PC-9 (cell line): ENCODE data around the gene ZNF319. TPM values are rescaled to one million over a fixed set of nuclear protein-coding genes. Genes with fewer than 3 reads are reported as not detected.

Experiments used
- BruUV-seq: library from RNA; stranded (reverse); fragments of 400-500 nt; replicated peaks from 2 replicates; lab custom pipeline; 2021; lab: Mats Ljungman, UMichigan
- CTCF ChIA-PET: fragments of 300-600 bp; sonication (Branson Sonifier 250); formaldehyde crosslinking; loops from one replicate; lab custom pipeline; 2022; ENCODE audit warnings: antibody characterized with exemption; lab: Charles Lee
- POLR2A ChIA-PET: fragments of 300-600 bp; sonication (Branson Sonifier 250); formaldehyde crosslinking; loops from one replicate; lab custom pipeline; 2022; ENCODE audit warnings: antibody characterized with exemption; ENCODE audit not compliant: unreplicated experiment; lab: Charles Lee
- DNase-seq, 2 experiments: peaks; one replicate each; pipeline versions ENCODE4 v3.0.0 to v3.0.0-alpha.2; 2015 to 2022; ENCODE audit warnings: mixed read lengths in 1 of 2
- H2AFZ ChIP-seq: fragments of 200-600 bp; sonication (generic); 2 replicates; pipeline ENCODE4 v1.8.1; 2017; ENCODE audit warnings: antibody characterized with exemption
- H3F3A ChIP-seq: fragments of 200-600 bp; sonication (generic); 2 replicates; pipeline ENCODE4 v1.8.1; 2017; ENCODE audit warnings: antibody characterized with exemption, mild to moderate bottlenecking, low read depth; ENCODE audit not compliant: insufficient read depth
- H3K27ac ChIP-seq: fragments of 200-600 bp; sonication (generic); 2 replicates; pipeline ENCODE4 v1.6.1; 2016; ENCODE audit warnings: mixed run types
- H3K27me3 ChIP-seq: fragments of 200-600 bp; sonication (generic); 2 replicates; pipeline ENCODE4 v1.6.1; 2016; ENCODE audit warnings: low read depth, mixed run types; ENCODE audit not compliant: insufficient read depth
- H3K36me3 ChIP-seq: fragments of 200-600 bp; sonication (generic); 2 replicates; pipeline ENCODE4 v1.6.1; 2016; ENCODE audit warnings: low read depth, mixed run types
- H3K4me1 ChIP-seq: fragments of 200-600 bp; sonication (generic); replicated peaks from 2 replicates; pipeline ENCODE4 v1.6.1; 2016; ENCODE audit warnings: mixed run types; ENCODE audit not compliant: insufficient read depth
- H3K4me2 ChIP-seq: fragments of 200-600 bp; sonication (generic); 2 replicates; pipeline ENCODE4 v1.6.1; 2017; ENCODE audit warnings: mixed run types
- H3K4me3 ChIP-seq: fragments of 200-600 bp; sonication (generic); 2 replicates; pipeline ENCODE4 v1.6.1; 2016; ENCODE audit warnings: mixed run types
- H3K79me2 ChIP-seq: fragments of 200-600 bp; sonication (generic); 2 replicates; pipeline ENCODE4 v1.6.1; 2017; ENCODE audit warnings: low read depth, mixed run types
- H3K9me2 ChIP-seq: fragments of 200-600 bp; sonication (generic); 2 replicates; pipeline ENCODE4 v1.8.1; 2017; ENCODE audit warnings: mild to moderate bottlenecking; ENCODE audit not compliant: insufficient read depth
- H3K9me3 ChIP-seq: fragments of 200-600 bp; sonication (generic); 2 replicates; pipeline ENCODE4 v1.8.1; 2016; ENCODE audit warnings: low read depth; ENCODE audit not compliant: insufficient read depth
- H4K20me1 ChIP-seq: fragments of 200-600 bp; sonication (generic); 2 replicates; pipeline ENCODE4 v1.8.1; 2017; ENCODE audit not compliant: insufficient read depth
- EZH2 ChIP-seq: fragments of 200-600 bp; sonication (generic); IDR thresholded peaks from 2 replicates; pipeline ENCODE4 v1.8.0; 2017; ENCODE audit warnings: antibody characterized with exemption, low read depth
- intact Hi-C: fragments of 100-400 bp; cut with micrococcal nuclease; formaldehyde crosslinking; loops from one replicate; pipeline ENCODE4 v1.10.0; 2022; ENCODE audit not compliant: unreplicated experiment
- total RNA-seq: library from RNA; stranded (reverse); gene quantifications from 2 replicates; pipeline ENCODE4 v1.2.3, GENCODE V29; 2021
- TF ChIP-seq, protein P1 (sequence below): fragments of 200-600 bp; sonication (generic); conservative IDR thresholded peaks from 2 replicates; pipeline ENCODE4 v1.6.1; 2017; ENCODE audit warnings: mixed run types, antibody characterized with exemption, mild to moderate bottlenecking, moderate library complexity

Gene ZNF319
- total RNA-seq, 1 experiment from 2014 or later, result 11.0 TPM

DNA sequence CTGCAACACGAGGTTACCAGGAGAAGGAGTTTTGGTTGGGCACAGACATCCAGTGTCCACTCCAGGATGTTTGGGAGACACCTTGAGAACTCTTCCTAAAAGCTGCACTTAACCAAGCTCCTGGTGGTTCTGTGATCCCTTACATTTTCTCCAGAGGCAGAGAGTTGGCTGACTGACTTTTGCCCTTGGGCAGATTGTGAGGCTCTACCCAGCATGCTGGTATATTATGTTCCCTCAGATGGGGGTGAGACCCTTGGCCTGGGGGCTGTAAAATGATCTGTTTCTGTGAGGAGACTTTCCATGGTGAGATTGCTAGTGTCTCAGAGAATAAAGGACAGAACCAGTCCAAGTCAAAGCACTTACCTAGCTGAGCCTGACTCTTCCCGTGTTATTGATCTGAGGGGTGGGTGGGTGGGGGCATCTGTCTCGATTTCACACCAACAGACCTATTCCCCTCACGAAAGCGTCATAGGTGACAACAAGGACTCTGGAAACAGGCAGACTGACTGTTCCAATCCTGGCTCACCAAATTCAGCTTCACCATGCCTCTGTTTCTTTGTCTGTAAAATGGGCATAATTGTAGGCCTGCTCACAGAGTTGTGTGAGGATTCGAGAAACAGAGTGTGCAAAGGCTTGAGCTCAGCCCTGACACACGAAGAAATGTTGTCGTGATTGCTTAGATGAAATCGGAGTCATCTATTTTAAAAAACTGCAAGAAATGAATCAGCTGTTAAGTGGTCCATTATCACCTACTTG is 12.9 kb upstream of the ZNF319 start:
- H3K79me2 ChIP-seq, result no peaks in the 10 kb centered on the region
- ChIA-PET POLR2A (no interaction called here), CTCF (no interaction called here)
- TF ChIP-seq, protein P1, sequence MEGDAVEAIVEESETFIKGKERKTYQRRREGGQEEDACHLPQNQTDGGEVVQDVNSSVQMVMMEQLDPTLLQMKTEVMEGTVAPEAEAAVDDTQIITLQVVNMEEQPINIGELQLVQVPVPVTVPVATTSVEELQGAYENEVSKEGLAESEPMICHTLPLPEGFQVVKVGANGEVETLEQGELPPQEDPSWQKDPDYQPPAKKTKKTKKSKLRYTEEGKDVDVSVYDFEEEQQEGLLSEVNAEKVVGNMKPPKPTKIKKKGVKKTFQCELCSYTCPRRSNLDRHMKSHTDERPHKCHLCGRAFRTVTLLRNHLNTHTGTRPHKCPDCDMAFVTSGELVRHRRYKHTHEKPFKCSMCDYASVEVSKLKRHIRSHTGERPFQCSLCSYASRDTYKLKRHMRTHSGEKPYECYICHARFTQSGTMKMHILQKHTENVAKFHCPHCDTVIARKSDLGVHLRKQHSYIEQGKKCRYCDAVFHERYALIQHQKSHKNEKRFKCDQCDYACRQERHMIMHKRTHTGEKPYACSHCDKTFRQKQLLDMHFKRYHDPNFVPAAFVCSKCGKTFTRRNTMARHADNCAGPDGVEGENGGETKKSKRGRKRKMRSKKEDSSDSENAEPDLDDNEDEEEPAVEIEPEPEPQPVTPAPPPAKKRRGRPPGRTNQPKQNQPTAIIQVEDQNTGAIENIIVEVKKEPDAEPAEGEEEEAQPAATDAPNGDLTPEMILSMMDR, result no peak
- TF ChIP-seq EZH2, result no peak
- H4K20me1 ChIP-seq, result no peaks in the 10 kb centered on the region; the same call in 1 of the 2 replicates
- H3K27me3 ChIP-seq, result no peaks in the 10 kb centered on the region
- intact Hi-C loops, result no loop called here
- no peaks in the 10 kb centered on the region; the same call in 1 of the 2 replicates for H3F3A ChIP-seq
- H3K9me3 ChIP-seq, result no peaks in the 10 kb centered on the region
- no peaks in the 10 kb centered on the region for H3K9me2 ChIP-seq
- H3K4me1 ChIP-seq, result no peaks in the 10 kb centered on the region
- BruUV-seq, result no TSS peak
- no peak overlapping the region for H2AFZ ChIP-seq
- no peaks in the 10 kb centered on the region for H3K36me3 ChIP-seq
- no peak for DNase-seq
- no peak overlapping the region for H3K27ac ChIP-seq
- H3K4me3 ChIP-seq, result no peak overlapping the region
- no peak overlapping the region for H3K4me2 ChIP-seq

DNA sequence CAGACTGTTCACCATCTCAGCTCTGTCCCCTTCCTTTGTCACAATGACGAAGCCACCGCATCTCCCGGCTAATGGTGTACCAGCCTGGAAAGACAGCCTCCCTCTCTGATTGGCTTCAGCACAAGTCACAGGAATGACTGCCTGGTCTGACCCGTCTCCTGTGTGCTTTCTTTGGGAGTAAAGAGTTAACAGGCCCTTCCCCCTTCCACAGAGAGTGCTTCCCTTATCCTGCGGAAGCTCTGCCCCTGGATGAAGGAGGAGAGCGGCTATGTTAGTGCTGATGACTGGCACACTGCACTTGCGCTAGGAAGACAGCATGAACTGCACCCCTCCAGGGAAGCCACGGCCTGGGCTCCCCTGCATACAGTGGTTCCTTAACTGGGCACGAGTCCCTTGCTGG is 12.0 kb upstream of the ZNF319 start:
- CTCF ChIA-PET, result no interaction called here

DNA sequence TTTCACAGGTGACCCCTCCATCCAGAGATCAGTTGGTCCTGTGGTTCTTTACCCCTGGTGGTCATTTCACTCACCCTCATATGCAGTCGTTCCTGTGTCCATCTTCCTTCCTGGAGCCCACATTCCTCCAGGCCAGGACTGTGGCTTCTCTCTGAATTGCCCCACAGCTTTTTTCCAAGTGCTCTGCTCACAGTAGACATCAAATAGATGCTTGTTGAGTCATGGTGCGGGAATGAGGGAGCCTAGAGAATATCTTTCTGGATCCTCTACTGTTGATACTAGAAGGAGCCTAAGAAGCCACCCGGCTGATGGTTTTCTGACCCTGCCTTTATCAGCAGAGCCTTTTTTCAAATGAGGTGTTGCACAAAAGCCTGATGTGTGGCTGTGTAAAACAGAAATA is 11.2 kb upstream of the ZNF319 start:
- no peaks in the 10 kb centered on the region for H3K27me3 ChIP-seq
- no peaks in the 10 kb centered on the region for H3K4me1 ChIP-seq
- H3K4me2 ChIP-seq, result no peak overlapping the region
- TF ChIP-seq, protein P1, result no peak
- TF ChIP-seq EZH2, result no peak
- H4K20me1 ChIP-seq, result no peaks in the 10 kb centered on the region; the same call in 1 of the 2 replicates
- no peaks in the 10 kb centered on the region for H3K79me2 ChIP-seq
- no peaks in the 10 kb centered on the region for H3K9me2 ChIP-seq
- H3K9me3 ChIP-seq, result no peaks in the 10 kb centered on the region
- no peak overlapping the region for H2AFZ ChIP-seq
- H3F3A ChIP-seq, result no peaks in the 10 kb centered on the region; the same call in 1 of the 2 replicates
- BruUV-seq, result no TSS peak
- POLR2A ChIA-PET, result no interaction called here
- no peaks in the 10 kb centered on the region for H3K36me3 ChIP-seq
- no peak overlapping the region for H3K4me3 ChIP-seq
- H3K27ac ChIP-seq, result no peak overlapping the region
- DNase-seq, result no peak
- intact Hi-C loops, result no loop called here
- CTCF ChIA-PET, result interaction anchor here (0.5 kb wide), 1 partner anchor 12 kb away, joined by 5 read pairs; no protein-coding TSS in a partner anchor

More for the DNA sequence above, 12.0 kb upstream of the ZNF319 start:
- TF ChIP-seq EZH2, result no peak
- TF ChIP-seq, protein P1, result no peak
- no peaks in the 10 kb centered on the region for H3K9me3 ChIP-seq
- no peak overlapping the region for H3K27ac ChIP-seq
- BruUV-seq, result no TSS peak
- intact Hi-C loops, result no loop called here
- POLR2A ChIA-PET, result no interaction called here
- no peaks in the 10 kb centered on the region for H3K27me3 ChIP-seq
- no peak overlapping the region for H3K4me2 ChIP-seq
- H4K20me1 ChIP-seq, result no peaks in the 10 kb centered on the region; the same call in 1 of the 2 replicates
- no peak overlapping the region for H2AFZ ChIP-seq
- no peak overlapping the region for H3K4me3 ChIP-seq
- no peaks in the 10 kb centered on the region for H3K36me3 ChIP-seq
- DNase-seq, result no peak
- no peaks in the 10 kb centered on the region for H3K9me2 ChIP-seq
- no peaks in the 10 kb centered on the region for H3K79me2 ChIP-seq
- no peaks in the 10 kb centered on the region for H3K4me1 ChIP-seq
- no peaks in the 10 kb centered on the region; the same call in 1 of the 2 replicates for H3F3A ChIP-seq
